HEK293T (cell line): ENCODE measurements around the gene ASTN2.

Experiments used
- ARNT ChIP-seq: fragments of 450-650 bp; IDR thresholded peaks from 2 replicates; pipeline ENCODE4 v1.6.1; 2017; ENCODE audit warnings: mild to moderate bottlenecking
- BHLHE40 ChIP-seq: fragments of 450-650 bp; IDR thresholded peaks from 2 replicates; pipeline ENCODE4 v1.6.1; 2016; ENCODE audit warnings: mild to moderate bottlenecking, moderate library complexity, borderline replicate concordance
- FOXM1 ChIP-seq: fragments of 450-650 bp; IDR thresholded peaks from 2 replicates; pipeline ENCODE4 v1.6.1; 2017; ENCODE audit warnings: mild to moderate bottlenecking, borderline replicate concordance
- HDGF ChIP-seq: fragments of 450-650 bp; IDR thresholded peaks from 2 replicates; pipeline ENCODE4 v1.6.1; 2017; ENCODE audit warnings: antibody characterized with exemption, borderline replicate concordance
- LEF1 ChIP-seq: fragments of 450-650 bp; IDR thresholded peaks from 2 replicates; pipeline ENCODE4 v1.6.1; 2017; ENCODE audit warnings: mild to moderate bottlenecking, borderline replicate concordance
- PKNOX1 ChIP-seq: fragments of 450-650 bp; IDR thresholded peaks from 2 replicates; pipeline ENCODE4 v1.6.1; 2016
- SP1 ChIP-seq: fragments of 450-650 bp; IDR thresholded peaks from 2 replicates; pipeline ENCODE4 v1.6.1; 2017
- TARDBP ChIP-seq: fragments of 450-650 bp; IDR thresholded peaks from 2 replicates; pipeline ENCODE4 v1.6.1; 2016

GRCh38 chr9:117448066-117448465 is 33.2 kb upstream of the ASTN2 start:
- TF ChIP-seq BHLHE40 (no peak), LEF1 (no peak), FOXM1 (no peak), HDGF (no peak), ARNT (no peak), SP1 (no peak), TARDBP (no peak), PKNOX1 (no peak)
